H9 (cell line): Measurements from ENCODE around the gene DNAAF6. TPM values are rescaled to one million over a fixed set of nuclear protein-coding genes. Genes with fewer than 3 reads are reported as not detected.

Experiments
- DNase-seq: peaks from one replicate; pipeline ENCODE4 v3.0.0-alpha.2; 2017
- H2AFZ ChIP-seq: one replicate; pipeline ENCODE4 v1.6.1; 2013; ENCODE audit warnings: mild to moderate bottlenecking, low read length, control low read depth, moderate library complexity
- H2AK5ac ChIP-seq: 2 replicates; pipeline ENCODE4 v1.6.1; 2013; ENCODE audit warnings: low read length, control low read depth, mixed read lengths; ENCODE audit not compliant: insufficient read length
- H2BK120ac ChIP-seq: one replicate; pipeline ENCODE4 v1.6.1; 2013; ENCODE audit warnings: low read depth, mild to moderate bottlenecking, low read length, control low read depth, inconsistent platforms; ENCODE audit not compliant: poor library complexity, severe bottlenecking
- H2BK12ac ChIP-seq: 2 replicates; pipeline ENCODE4 v1.6.1; 2013; ENCODE audit warnings: low read length, control low read depth, mixed read lengths, low read depth; ENCODE audit not compliant: insufficient read length
- H2BK15ac ChIP-seq: 2 replicates; pipeline ENCODE4 v1.6.1; 2013; ENCODE audit warnings: low read depth, low read length, control low read depth
- H2BK20ac ChIP-seq: one replicate; pipeline ENCODE4 v1.6.1; 2013; ENCODE audit warnings: low read depth, mild to moderate bottlenecking, low read length, control low read depth, inconsistent platforms; ENCODE audit not compliant: poor library complexity, severe bottlenecking
- H2BK5ac ChIP-seq: 2 replicates; pipeline ENCODE4 v1.6.1; 2013; ENCODE audit warnings: low read length, control low read depth, mixed read lengths; ENCODE audit not compliant: insufficient read length
- H3K14ac ChIP-seq: 2 replicates; pipeline ENCODE4 v1.6.1; 2013; ENCODE audit warnings: low read length, control low read depth; ENCODE audit not compliant: insufficient read depth
- H3K18ac ChIP-seq: 2 replicates; pipeline ENCODE4 v1.6.1; 2013; ENCODE audit warnings: low read depth, mild to moderate bottlenecking, mixed read lengths, low read length, control low read depth; ENCODE audit not compliant: insufficient read length
- H3K23ac ChIP-seq: 2 replicates; pipeline ENCODE4 v1.6.1; 2013; ENCODE audit warnings: low read length, control low read depth, mixed read lengths, low read depth; ENCODE audit not compliant: insufficient read length
- H3K23me2 ChIP-seq: 2 replicates; pipeline ENCODE4 v1.6.1; 2013; ENCODE audit warnings: low read depth, mild to moderate bottlenecking, mixed read lengths, low read length, control low read depth; ENCODE audit not compliant: insufficient read length, poor library complexity, severe bottlenecking
- H3K27ac ChIP-seq: 2 replicates; pipeline ENCODE4 v1.5.1; 2013; ENCODE audit warnings: low read length, control low read depth, mixed read lengths, low read depth; ENCODE audit not compliant: insufficient read length
- H3K27me3 ChIP-seq: 2 replicates; pipeline ENCODE4 v1.6.1; 2013; ENCODE audit warnings: low read length, control low read depth, inconsistent platforms; ENCODE audit not compliant: insufficient read depth
- H3K4ac ChIP-seq: 2 replicates; pipeline ENCODE4 v1.6.1; 2013; ENCODE audit warnings: low read depth, mild to moderate bottlenecking, control low read depth, inconsistent platforms, low read length, moderate library complexity
- H3K4me1 ChIP-seq: 2 replicates; pipeline ENCODE4 v1.6.1; 2013; ENCODE audit warnings: low read length, control low read depth, inconsistent platforms; ENCODE audit not compliant: insufficient read depth
- H3K4me2 ChIP-seq: 2 replicates; pipeline ENCODE4 v1.6.1; 2013; ENCODE audit warnings: low read length, control low read depth, mixed read lengths; ENCODE audit not compliant: insufficient read length, insufficient read depth
- H3K56ac ChIP-seq: 2 replicates; pipeline ENCODE4 v1.6.1; 2013; ENCODE audit warnings: low read depth, mild to moderate bottlenecking, mixed read lengths, low read length, control low read depth; ENCODE audit not compliant: insufficient read length
- H3K79me1 ChIP-seq: 2 replicates; pipeline ENCODE4 v1.6.1; 2013; ENCODE audit warnings: low read depth, mild to moderate bottlenecking, moderate library complexity, low read length, control low read depth, inconsistent platforms; ENCODE audit not compliant: insufficient read depth, poor library complexity, severe bottlenecking
- H3K79me2 ChIP-seq: 2 replicates; pipeline ENCODE4 v1.6.1; 2013; ENCODE audit warnings: low read length, control low read depth, inconsistent platforms; ENCODE audit not compliant: insufficient read depth
- H3K9ac ChIP-seq: 2 replicates; pipeline ENCODE4 v1.6.1; 2013; ENCODE audit warnings: low read length, control low read depth, mixed read lengths; ENCODE audit not compliant: insufficient read length; ENCODE audit errors: extremely low read depth
- H3K9me3 ChIP-seq: one replicate; pipeline ENCODE4 v1.6.1; 2013; ENCODE audit warnings: low read depth, low read length, inconsistent platforms; ENCODE audit not compliant: control insufficient read depth
- H3T11ph ChIP-seq: one replicate; pipeline ENCODE4 v1.6.1; 2013; ENCODE audit warnings: mild to moderate bottlenecking, low read length, control low read depth, inconsistent platforms
- H4K20me1 ChIP-seq: one replicate; pipeline ENCODE4 v1.6.1; 2013; ENCODE audit not compliant: control insufficient read depth, insufficient read length, insufficient read depth
- H4K5ac ChIP-seq: 2 replicates; pipeline ENCODE4 v1.6.1; 2013; ENCODE audit warnings: low read depth, mild to moderate bottlenecking, mixed read lengths, low read length, control low read depth; ENCODE audit not compliant: insufficient read length
- H4K8ac ChIP-seq: replicated peaks from 2 replicates; pipeline ENCODE4 v1.6.1; 2013; ENCODE audit warnings: low read length, control low read depth, mixed read lengths, low read depth; ENCODE audit not compliant: insufficient read length
- H4K91ac ChIP-seq: 2 replicates; pipeline ENCODE4 v1.6.1; 2013; ENCODE audit warnings: low read depth, mild to moderate bottlenecking, moderate library complexity, mixed read lengths, low read length, control low read depth; ENCODE audit not compliant: insufficient read length
- H3K27ac Mint-ChIP-seq, 3 experiments: 2 replicates in 2 of 3; 3 replicates in 1 of 3; pipeline ENCODE4 v1.8.0; 2020 to 2021; ENCODE audit warnings: mixed read lengths in 3 of 3, mild to moderate bottlenecking in 1 of 3, moderate library complexity in 1 of 3
- H3K27me3 Mint-ChIP-seq: 2 replicates; pipeline ENCODE4 v1.8.0; 2021; ENCODE audit warnings: low read depth, mild to moderate bottlenecking, moderate library complexity, mixed read lengths
- H3K36me3 Mint-ChIP-seq, 3 experiments: 2 replicates in 2 of 3; 3 replicates in 1 of 3; pipeline ENCODE4 v1.8.0; 2020 to 2021; ENCODE audit warnings: low read depth in 3 of 3, mixed read lengths in 3 of 3; ENCODE audit not compliant: insufficient read depth in 1 of 3
- H3K4me1 Mint-ChIP-seq, 2 experiments: 2 replicates each; pipeline ENCODE4 v1.8.0; 2020; ENCODE audit warnings: mixed read lengths in 2 of 2
- H3K4me3 Mint-ChIP-seq, 2 experiments: 2 replicates in 1 of 2; 3 replicates in 1 of 2; pipeline ENCODE4 v1.8.0; 2020 to 2021; ENCODE audit warnings: mild to moderate bottlenecking in 2 of 2, mixed read lengths in 2 of 2, moderate library complexity in 1 of 2
- H3K9me3 Mint-ChIP-seq, 2 experiments: 2 replicates in 1 of 2; 3 replicates in 1 of 2; pipeline ENCODE4 v1.8.0; 2020; ENCODE audit warnings: mild to moderate bottlenecking in 2 of 2, mixed read lengths in 2 of 2, moderate library complexity in 1 of 2
- WGBS: extraction: QIAGEN DNeasy Blood & Tissue Kit; methylation state at CpG from one replicate; pipeline ENCODE4 v1.1.7; 2013; ENCODE audit warnings: missing lambda C conversion rate, low lambda C conversion rate, mixed read lengths; ENCODE audit not compliant: insufficient read length; ENCODE audit errors: extremely low coverage; 5-methylcytosine and 5-hydroxymethylcytosine counted together
- total RNA-seq: library from RNA; stranded (reverse); gene quantifications from 2 replicates; pipeline ENCODE4 v1.2.1, GENCODE V29; 2021
- TF ChIP-seq, protein P1 (sequence below): fragments of 200-600 bp; sonication (generic); conservative IDR thresholded peaks from 3 replicates; pipeline ENCODE4 v1.8.0; 2021; ENCODE audit warnings: antibody characterized with exemption, mild to moderate bottlenecking

Gene DNAAF6
- total RNA-seq, 1 experiment from 2014 or later: not detected

DNA sequence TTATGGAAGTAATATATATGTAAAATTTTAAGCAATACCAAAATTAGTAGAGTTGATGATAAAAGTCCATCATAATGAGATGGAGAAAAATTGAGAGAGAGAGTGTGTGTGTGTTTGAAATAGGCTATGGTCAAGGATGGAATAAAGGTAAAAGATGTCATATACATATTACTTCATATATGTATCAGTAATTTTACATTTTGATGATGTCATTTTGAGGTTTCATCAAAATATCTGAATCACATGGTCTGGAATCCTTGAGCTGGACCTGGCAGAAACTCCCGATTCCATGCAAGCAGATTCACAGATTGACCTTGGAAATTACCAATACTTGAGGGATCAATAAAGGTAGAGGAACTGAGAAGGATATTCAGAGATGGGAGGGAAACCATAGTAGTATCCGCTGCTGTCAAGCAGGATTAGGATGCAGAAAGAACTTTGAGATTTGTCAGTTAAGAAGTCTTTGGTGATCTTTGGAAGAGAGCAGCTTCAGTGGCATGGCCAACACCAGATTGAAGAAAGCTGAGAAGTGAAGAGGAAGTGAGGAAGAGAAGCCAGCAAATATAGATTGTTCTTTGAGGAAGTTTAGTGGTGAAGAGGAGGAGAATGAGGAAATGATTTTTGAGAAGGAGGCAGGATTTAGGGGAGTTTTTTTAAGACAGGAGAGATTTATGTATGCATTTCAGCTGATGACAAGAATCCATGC is 21.5 kb downstream of the DNAAF6 start:
- Histone ChIP-seq H3K9me3 (no peaks in the 10 kb centered on the region), H2BK15ac (no peak overlapping the region), H3T11ph (no peak overlapping the region), H3K18ac (no peak overlapping the region), H2BK120ac (no peak overlapping the region), H2BK20ac (no peak overlapping the region), H3K56ac (no peak overlapping the region), H2AK5ac (no peak overlapping the region), H3K23ac (no peak overlapping the region), H2AFZ (no peak overlapping the region), H3K23me2 (no peaks in the 10 kb centered on the region), H4K8ac (no peak overlapping the region), H2BK5ac (no peak overlapping the region), H4K20me1 (no peaks in the 10 kb centered on the region), H4K5ac (no peak overlapping the region), H2BK12ac (no peak overlapping the region), H3K79me2 (no peaks in the 10 kb centered on the region), H3K4me1 (no peaks in the 10 kb centered on the region), H3K9ac (no peak overlapping the region), H3K27me3 (no peaks in the 10 kb centered on the region), H3K14ac (no peak overlapping the region), H3K4ac (no peak overlapping the region), H4K91ac (no peak overlapping the region), H3K27ac (no peak overlapping the region), H3K79me1 (no peaks in the 10 kb centered on the region), H3K4me2 (no peak overlapping the region)
- H3K27me3 Mint-ChIP-seq: no peaks in the 10 kb centered on the region
- no peak overlapping the region for H3K27ac Mint-ChIP-seq
- H3K4me1 Mint-ChIP-seq: no peaks in the 10 kb centered on the region
- no peak for DNase-seq
- no peak overlapping the region for H3K4me3 Mint-ChIP-seq
- peaks cover 0 to 4% (median 0%) of the 10 kb centered on the region in 3 experiments; a peak in 1 of 7 replicates for H3K36me3 Mint-ChIP-seq
- H3K9me3 Mint-ChIP-seq: peaks cover 0 to 36% of the 10 kb centered on the region in 2 experiments; a peak in 2 of 5 replicates
- no CpG with 5 or more reads among the region's 2 CpGs for WGBS
- TF ChIP-seq, protein P1, sequence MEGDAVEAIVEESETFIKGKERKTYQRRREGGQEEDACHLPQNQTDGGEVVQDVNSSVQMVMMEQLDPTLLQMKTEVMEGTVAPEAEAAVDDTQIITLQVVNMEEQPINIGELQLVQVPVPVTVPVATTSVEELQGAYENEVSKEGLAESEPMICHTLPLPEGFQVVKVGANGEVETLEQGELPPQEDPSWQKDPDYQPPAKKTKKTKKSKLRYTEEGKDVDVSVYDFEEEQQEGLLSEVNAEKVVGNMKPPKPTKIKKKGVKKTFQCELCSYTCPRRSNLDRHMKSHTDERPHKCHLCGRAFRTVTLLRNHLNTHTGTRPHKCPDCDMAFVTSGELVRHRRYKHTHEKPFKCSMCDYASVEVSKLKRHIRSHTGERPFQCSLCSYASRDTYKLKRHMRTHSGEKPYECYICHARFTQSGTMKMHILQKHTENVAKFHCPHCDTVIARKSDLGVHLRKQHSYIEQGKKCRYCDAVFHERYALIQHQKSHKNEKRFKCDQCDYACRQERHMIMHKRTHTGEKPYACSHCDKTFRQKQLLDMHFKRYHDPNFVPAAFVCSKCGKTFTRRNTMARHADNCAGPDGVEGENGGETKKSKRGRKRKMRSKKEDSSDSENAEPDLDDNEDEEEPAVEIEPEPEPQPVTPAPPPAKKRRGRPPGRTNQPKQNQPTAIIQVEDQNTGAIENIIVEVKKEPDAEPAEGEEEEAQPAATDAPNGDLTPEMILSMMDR: no peak
